Fibroblast of the conjunctiva (primary cell): ENCODE data around the gene LDLRAD4.

Experiments
- DNase-seq: peaks from one replicate; pipeline ENCODE4 v3.0.0-alpha.2; 2010; ENCODE audit warnings: low read depth

LDLRAD4 gene

GRCh38 chr18:13218368-13218991 is at the start of gene LDLRAD4:
Gene LDLRAD4 (plus strand): TSS chr18:13218760.
- no peak for DNase-seq

GRCh38 chr18:13173578-13174145 is 44.9 kb upstream of the LDLRAD4 start:
- no peak for DNase-seq

GRCh38 chr18:13175266-13175665 is 43.3 kb upstream of the LDLRAD4 start:
- no peak for DNase-seq

GRCh38 chr18:13175754-13176210 is 42.8 kb upstream of the LDLRAD4 start:
- DNase-seq: no peak

- DNase-seq: no peak
Measured at GRCh38 chr18:13176847-13177246, 41.7 kb upstream of the LDLRAD4 start.

- no peak for DNase-seq
Measured at GRCh38 chr18:13178197-13178596, 40.4 kb upstream of the LDLRAD4 start.

DNA sequence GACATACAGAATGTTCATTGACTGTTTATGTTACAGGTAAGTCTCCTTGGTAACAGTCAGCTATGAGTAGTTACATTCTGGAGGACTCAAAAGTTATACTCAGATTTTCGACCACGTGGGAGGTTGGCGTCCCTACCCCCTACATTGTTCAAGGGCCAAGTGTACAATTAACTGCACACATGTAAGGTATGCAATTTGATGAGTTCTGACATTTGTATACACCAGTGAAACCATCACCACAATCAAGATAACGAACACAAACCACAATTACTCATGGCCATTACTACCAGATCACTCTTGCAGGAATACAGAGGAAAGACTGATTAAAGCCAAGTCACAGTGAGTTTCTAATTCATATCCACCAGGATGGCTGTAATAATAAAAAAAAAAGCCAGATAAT is 39.6 kb upstream of the LDLRAD4 start:
- DNase-seq: no peak

DNA sequence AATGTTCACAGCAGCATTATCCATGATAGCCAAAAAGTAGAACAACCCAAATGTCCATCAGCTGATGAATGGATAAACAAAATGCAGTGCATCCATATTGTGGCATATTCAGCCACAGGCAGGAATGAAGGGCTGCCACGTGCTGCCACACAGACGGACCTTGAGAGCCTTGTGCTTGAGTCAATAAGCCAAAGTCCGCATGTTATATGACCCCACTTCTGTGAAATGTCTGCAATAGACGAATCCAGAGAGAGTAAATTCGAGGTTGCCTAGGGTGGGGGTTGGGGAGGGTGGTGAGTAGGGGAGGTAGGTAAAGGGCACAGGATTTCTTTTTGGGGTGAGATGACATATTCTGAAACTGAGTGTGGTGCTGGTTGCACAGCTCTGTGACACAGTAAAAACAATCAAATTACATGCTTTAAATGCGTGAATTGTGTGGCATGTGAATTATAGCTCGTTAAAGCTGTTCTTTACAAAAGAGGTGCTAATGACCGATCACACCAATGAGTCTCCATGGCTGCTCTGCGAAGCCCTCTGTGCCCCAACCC is 38.9 kb upstream of the LDLRAD4 start:
- no peak for DNase-seq

GRCh38 chr18:13180614-13181375 is 37.8 kb upstream of the LDLRAD4 start:
- DNase-seq: no peak

- DNase-seq: no peak
Measured at GRCh38 chr18:13181765-13182164, 36.8 kb upstream of the LDLRAD4 start.

- no peak for DNase-seq
Measured at GRCh38 chr18:13183359-13183758, 35.2 kb upstream of the LDLRAD4 start.

- DNase-seq: no peak
Measured at GRCh38 chr18:13183790-13184189, 34.8 kb upstream of the LDLRAD4 start.

DNA sequence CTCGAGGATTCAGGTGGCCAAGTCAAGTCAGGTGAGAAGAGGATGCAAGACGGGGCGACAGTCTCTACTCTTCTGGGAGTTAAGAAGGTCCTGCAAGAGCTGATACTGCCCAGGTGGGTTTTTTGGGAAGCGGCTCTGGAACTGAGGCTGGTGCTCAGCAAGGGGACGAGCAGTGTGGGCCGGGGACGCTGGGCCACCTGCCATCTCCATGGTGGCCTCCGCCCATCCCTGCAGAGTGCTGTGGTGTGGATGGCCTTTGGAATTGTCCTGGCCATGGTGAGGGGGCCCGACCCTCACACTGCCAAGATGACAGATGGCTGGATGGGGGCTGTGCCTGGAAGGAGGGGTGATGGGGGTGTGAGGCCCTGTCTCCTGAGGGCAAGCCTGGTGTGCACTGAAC is 34.2 kb upstream of the LDLRAD4 start:
- no peak for DNase-seq

- no peak for DNase-seq
Measured at GRCh38 chr18:13185675-13186198, 32.8 kb upstream of the LDLRAD4 start.

- no peak for DNase-seq
Measured at GRCh38 chr18:13186687-13187086, 31.9 kb upstream of the LDLRAD4 start.

GRCh38 chr18:13187498-13187897 is 31.1 kb upstream of the LDLRAD4 start:
- DNase-seq: no peak

DNA sequence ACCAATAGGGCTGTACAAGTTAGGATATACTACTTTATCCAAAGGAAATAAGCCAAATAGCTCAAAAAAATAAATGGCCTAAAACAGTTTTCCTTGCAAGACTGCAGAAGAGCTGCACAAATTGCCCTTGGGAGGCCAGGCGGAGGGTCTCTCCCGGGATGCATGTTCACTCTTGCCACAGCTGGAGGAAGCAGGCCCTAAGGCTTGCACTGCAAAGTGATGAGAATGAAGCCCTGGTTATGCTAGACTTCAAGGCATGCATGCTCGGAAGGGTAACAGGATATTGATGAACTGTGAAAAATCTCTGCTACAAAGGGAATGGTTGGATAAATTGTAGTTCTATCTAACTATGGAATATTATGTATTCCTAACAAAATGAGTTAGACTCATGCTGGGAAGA is 27.5 kb upstream of the LDLRAD4 start:
- no peak for DNase-seq

- DNase-seq: no peak
Measured at GRCh38 chr18:13191779-13192178, 26.8 kb upstream of the LDLRAD4 start.

GRCh38 chr18:13192970-13193369 is 25.6 kb upstream of the LDLRAD4 start:
- no peak for DNase-seq

DNA sequence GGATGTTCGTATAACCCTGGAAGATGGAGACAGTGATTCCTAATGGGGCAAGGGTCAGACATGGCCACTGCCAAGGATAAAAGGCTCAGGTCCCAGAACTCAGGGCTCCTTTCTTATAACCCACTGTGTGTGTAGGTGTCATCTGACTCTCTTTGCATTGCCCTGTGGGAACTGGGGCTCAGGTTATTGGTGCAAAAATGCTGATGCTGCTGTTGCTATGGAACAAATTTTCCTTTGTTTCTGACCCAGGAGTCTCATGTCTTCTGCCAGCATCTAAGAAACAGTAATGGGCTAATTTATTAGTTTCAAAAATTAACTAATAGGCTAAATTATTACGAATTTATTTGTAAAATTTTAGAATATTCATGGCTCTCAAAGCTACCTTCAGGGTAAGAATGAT is 24.3 kb upstream of the LDLRAD4 start:
- no peak for DNase-seq

GRCh38 chr18:13198701-13199100 is 19.9 kb upstream of the LDLRAD4 start:
- DNase-seq: no peak

- no peak for DNase-seq
Measured at GRCh38 chr18:13199169-13199568, 19.4 kb upstream of the LDLRAD4 start.

DNA sequence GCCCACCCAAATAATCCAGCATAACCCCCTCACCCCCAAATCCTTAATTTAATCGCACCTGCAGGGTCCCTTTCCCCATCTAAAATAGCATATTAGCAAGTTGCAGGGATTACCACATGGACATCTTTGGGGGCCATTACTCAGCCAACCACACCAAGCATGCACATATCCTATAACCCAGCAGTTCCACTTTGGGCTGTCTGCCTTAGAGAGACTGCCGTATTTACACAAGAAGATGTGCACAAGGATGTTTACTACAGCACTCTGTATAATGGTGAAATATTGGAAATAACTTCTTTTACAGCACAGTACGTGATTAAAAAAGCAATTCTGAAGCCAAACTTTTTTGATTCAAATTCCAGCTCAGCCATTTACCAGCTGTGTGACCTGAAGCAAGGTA is 17.3 kb upstream of the LDLRAD4 start:
- DNase-seq: no peak
